Activated naive CD4-positive, alpha-beta T cell (primary cell): ENCODE measurements around the gene GRM4.

Experiments used
- DNase-seq, 4 experiments: peaks; one replicate each; lab custom pipeline; 2025; lab: John Stamatoyannopoulos, UW

Gene GRM4

GRCh38 chr6:34142061-34142998 is 3.6 kb downstream of the GRM4 start:
- DNase-seq = no peak

GRCh38 chr6:34140075-34140474 is 5.8 kb downstream of the GRM4 start:
- no peak for DNase-seq

DNA sequence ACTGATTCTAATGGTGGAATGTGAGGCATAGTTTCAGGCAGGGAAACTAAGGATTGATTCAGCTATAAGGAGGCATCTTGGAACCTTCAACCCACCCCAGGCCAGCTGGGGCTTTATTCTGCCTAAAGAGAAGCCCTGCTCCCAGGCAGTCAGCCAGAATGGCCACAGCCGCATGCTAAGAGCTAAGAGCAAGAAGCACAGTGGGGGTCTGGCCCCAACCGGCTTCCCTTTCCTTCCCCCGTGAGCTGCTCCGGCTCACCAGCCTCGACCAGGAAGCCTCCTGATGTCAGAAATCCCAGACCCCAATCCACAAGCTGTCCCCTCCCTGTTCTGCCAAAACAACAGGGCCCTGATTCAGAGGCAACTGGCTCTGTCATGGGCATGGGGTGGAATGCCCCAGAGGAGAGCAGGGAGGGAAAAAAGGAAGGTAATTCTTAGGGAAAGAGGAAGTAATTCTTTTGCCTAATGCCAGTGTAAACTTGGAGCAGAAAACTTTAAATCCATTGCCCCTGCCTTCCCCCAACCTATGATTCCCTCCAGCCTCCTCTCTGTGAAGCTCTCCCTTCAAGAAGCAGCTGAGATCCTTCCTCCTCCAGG is 6.9 kb downstream of the GRM4 start:
- no peak for DNase-seq

DNA sequence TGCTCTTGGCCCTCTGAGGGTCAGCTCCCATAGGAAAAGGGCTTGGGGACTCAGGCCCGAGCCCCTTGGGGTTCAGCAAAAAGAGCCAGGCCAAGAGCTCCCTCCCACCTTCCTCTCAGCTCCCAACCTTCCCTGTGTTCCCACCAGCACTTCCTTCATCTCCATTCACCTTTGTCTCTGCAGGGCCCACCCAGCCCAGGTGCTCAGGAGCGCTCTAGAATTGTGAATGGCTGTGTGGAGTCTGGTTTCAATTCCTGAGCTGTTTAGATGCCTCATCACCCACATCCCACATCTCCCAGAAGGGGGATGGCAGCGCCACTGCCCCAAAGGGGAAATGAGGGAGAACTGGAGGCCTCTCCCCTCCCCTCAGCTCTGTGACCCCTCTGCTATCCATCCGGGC is 7.7 kb downstream of the GRM4 start:
- DNase-seq = no peak

DNA sequence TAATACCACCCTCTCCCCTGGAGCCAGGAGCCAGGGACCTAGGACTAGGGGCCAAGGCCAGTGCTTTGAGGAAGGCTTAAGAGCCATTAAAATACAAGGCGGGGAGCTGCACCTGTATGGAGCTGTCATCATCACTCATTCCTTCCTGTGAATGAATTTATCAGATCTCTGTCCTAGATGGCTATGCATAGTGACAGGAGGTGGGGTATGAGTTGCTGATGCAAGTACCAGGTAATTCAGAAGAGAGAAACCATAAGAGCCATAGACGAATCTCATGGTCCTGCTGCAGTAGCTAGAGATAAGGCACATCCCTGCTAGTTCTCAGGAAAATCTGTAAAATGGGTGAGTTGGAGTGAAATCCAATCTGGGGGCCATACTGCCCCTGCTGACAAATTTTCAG is 10.3 kb downstream of the GRM4 start:
- DNase-seq = no peak

GRCh38 chr6:34132486-34133185 is 13.3 kb downstream of the GRM4 start:
- peak in 1 of 4 experiments; percentile 15 for DNase-seq

GRCh38 chr6:34131326-34132290 is 14.3 kb downstream of the GRM4 start:
- no peak for DNase-seq

DNA sequence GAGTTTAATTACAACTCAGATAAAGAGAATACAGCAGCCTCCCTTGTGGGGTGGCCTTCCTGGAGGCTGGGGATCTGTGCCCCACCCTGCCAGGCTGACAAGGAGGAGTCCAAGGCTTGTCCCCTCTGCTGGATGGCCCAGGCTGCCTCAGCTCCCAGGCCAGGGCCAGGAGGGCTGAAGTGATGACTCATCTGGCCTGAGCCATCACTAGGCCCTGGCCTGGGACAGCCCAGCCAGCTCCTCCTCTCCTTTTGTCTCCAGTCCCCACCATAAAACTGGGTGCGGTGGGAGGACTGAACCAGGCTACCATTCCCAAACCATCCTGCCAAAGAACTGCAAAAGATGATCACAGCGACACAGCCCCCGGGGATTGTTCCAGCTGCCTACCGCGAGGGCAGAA is 15.0 kb downstream of the GRM4 start:
- no peak for DNase-seq

DNA sequence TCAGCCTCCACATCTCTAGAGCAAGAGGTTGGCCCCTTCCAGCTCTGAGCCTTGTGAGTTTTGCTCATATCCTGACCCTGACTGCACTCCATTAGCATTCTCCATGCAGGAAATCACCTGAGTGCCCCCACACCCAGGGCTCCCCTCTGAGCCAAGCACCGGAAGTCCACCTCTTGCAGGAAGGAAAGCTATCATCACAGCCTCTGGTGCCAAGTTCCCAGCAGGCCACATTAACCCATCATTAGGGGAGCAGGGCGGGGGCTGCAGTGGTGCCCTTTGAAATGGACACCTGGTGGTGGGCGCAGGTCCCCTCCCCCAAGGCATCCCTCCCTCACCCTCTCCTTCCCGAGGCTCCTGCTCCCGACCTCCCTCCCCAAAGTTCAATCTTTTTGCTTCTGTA is 16.1 kb downstream of the GRM4 start:
- DNase-seq = no peak

GRCh38 chr6:34128045-34128444 is 17.8 kb downstream of the GRM4 start:
- DNase-seq = no peak

DNA sequence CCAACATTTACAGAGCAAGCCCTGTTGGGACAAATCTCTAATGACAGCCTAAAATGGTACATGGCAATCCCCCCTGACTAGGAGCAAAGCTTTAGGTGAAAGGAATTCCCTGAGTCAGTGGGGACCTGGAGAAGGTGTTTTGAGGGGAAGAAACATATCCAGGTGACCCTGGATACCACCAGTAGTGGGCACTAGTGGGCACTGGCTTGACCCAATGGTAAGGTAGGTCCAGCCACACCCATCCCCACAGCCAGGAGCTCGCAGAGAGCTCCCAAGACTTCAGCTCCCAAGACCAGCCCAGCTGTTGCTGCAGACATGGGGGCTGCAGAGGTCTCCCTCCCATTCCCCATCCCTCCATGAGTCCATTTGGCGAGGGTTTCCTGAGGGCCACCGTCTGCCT is 19.5 kb downstream of the GRM4 start:
- DNase-seq = no peak

DNA sequence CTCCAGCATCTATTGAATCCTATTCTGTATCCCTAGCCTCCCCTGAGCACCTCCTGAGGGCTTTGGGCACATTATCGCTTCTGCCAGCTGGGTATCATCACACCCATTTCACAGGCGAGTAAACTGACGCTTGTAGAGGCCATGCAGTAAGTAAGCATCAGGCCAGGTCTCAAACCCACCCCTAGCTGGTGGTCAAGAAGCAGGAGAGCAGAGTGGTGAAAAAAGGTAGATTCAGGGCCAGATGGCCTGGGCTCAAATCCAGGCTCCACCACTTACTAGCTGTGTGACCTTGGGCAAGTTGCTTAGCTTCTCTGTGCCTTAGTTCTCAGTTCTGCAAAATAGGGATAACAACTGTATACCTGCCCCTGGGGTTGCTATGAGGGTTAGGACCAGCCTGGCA is 19.9 kb downstream of the GRM4 start:
- DNase-seq = no peak

DNA sequence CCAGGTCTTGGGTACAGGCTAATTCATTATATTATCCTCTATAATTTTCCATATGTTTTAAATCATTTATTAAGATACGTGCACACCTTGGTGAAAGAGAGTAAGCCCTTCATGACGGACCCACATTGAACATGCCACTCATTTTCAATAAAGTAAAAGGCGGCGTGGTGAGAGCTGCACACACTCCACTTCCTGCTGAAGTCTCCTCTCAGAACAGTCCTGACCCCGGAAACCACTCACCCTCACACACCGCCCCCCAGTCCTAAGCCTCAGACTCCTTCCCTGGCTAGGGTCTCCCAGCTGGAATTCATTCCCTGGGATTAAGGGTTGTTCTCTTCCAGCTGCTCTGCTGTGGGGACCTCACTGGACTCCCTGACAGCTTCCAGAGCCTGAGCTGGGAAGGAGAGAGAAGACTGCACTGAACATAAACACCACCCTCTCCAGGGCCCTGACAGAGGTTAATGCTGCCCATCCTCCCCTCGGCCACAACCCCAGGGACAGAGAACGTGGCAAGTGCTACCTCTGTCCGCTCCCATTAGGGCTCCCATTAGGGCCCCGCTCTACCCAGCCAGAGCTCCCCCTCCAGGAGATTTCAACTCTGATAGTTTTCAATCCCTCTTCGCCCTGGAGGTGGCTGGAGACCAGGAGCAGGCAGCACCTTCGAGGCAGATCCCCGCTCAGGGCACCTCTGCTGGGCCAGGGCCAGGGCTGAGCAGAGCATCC is 24.8 kb downstream of the GRM4 start:
- no peak for DNase-seq

GRCh38 chr6:34115915-34116314 is 30.0 kb downstream of the GRM4 start:
- DNase-seq = no peak

DNA sequence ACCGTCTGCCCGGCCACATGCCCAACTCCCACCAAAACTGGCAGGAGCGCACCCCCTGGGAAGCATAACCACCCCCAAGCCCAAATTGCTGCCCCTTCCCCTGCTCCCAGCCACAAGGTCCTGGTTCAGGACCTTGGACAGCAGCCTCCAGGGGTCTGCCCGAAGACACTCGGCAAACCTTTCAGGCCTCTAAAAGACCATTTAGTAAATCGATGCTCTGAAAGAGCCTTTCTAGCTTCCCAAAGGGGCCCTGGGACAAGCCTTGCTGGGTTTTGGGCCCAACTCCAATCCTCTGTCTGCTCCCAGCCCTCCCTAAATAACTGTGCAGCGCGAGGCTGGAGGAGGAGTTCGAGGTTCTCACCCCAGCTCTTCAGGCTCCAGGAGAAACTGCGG is 30.5 kb downstream of the GRM4 start:
- peak in 1 of 4 experiments; percentile 9 for DNase-seq

DNA sequence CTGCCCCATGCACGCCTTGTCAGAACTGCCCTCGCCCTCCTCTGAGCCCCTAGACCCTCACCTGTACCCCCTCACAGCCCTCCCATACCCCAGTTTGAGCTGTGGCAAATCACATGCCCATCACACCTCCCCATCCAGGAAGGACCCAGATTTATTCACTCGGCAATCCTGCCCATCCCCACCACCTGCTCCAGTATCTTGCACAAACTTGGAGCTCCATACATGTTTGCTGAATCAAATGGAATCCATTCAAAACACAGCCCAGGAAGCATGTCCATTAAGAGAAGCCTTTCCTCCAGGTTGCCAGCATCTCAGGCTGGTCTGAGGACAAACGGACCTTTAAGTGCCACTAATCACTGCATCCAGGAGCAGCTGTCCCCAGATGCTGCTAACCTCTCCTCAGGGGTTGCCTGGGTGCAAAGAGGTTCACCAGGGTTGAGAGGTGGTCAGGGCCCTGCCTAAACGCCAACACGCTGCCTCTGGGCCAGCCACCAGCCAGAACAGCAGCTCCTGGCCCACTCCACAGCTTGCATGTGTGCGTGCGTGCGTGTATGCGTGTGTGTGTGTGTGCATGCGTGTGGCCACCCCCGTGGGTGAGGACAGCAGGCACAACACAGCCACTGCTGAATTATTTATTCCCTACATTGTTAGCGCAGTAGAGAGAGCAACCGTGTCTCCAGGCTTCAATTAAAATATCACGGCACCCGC is 31.0 kb downstream of the GRM4 start:
- no peak for DNase-seq

DNA sequence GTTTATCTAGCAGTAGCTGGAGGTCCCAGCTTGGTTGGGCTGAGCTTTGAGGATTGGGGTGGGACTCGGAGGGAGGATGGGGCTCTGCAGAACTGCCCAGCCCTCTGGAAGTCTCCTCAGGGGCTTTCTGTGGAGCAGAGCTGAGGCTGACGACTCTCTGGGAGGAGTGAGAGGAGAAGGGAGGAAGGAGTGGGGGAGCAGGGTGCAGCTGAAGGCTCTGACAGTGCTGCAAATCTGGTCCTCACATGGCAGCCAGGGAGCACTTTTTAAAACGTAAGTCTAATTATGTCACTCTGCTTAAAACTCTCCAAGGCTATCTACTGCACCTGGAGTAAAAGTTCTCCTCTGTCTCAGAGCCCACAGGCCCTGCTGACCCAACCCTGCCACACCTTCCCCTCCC is 32.4 kb downstream of the GRM4 start:
- no peak for DNase-seq

GRCh38 chr6:34112126-34112525 is 33.8 kb downstream of the GRM4 start:
- no peak for DNase-seq

- no peak for DNase-seq
Measured at GRCh38 chr6:34110610-34111009, 35.3 kb downstream of the GRM4 start.

DNA sequence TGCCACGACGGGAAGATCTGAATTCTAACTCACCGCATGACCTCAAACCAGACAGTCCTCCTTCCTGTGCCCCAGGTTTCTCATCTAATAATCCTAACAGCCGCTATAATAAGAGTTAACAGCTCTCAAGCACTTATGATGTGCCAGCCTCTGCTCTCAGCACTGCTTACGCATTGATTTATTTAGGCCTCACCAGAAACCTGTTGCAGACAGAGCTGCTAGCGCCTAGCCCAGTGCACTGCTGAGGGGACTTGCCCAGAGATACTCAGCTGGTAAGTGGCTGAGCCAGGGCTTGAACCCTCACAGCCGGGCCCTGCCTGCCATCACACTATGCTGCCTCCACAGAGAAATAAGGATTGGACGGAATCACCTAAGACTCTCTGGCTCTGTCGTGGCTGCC is 37.7 kb downstream of the GRM4 start:
- DNase-seq = no peak
